LNCAP (cell line): ENCODE measurements around the gene KLHL36.

Experiments used
- TF ChIP-seq, protein P1 (sequence below): fragments of 450-650 bp; IDR thresholded peaks from 2 replicates; pipeline ENCODE4 v1.5.1; 2017; ENCODE audit warnings: mild to moderate bottlenecking

Gene KLHL36

DNA sequence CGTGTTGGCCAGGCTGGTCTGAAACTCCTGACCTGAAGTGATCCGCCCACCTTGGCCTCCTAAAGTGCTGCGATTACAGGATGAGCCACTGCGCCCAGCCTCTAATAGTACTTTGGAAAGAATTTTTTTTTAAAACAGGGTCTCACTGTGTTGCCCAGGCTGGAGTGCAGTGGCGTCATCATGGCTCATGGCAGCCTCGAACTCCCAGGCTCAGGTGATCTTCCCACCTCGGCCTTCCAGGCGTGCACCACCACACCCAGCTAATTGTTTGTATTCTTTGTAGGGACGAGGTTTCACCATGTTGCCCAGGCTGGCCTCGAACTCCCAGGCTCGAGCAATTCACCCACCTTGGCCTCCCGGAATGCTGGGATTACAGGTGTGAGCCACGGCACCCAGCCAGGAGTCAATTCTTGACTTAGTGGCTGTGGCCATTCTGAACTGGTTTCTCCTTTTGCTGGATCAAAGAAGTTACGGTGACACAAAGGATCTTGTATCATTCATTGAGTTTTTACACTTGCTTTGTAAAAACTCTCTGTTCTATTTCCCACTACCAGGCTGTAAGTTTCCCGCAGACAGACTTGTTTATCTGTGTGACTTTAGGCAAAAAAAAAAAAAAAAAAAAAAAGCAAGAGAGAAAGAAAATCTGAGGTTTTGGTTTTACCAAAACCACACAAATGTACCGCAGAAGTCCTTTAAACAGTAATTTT, 17.7 kb upstream of the KLHL36 start:
- TF ChIP-seq, protein P1, sequence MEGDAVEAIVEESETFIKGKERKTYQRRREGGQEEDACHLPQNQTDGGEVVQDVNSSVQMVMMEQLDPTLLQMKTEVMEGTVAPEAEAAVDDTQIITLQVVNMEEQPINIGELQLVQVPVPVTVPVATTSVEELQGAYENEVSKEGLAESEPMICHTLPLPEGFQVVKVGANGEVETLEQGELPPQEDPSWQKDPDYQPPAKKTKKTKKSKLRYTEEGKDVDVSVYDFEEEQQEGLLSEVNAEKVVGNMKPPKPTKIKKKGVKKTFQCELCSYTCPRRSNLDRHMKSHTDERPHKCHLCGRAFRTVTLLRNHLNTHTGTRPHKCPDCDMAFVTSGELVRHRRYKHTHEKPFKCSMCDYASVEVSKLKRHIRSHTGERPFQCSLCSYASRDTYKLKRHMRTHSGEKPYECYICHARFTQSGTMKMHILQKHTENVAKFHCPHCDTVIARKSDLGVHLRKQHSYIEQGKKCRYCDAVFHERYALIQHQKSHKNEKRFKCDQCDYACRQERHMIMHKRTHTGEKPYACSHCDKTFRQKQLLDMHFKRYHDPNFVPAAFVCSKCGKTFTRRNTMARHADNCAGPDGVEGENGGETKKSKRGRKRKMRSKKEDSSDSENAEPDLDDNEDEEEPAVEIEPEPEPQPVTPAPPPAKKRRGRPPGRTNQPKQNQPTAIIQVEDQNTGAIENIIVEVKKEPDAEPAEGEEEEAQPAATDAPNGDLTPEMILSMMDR: no peak

GRCh38 chr16:84631153-84631466, 17.2 kb upstream of the KLHL36 start:
- TF ChIP-seq, protein P1: no peak

DNA sequence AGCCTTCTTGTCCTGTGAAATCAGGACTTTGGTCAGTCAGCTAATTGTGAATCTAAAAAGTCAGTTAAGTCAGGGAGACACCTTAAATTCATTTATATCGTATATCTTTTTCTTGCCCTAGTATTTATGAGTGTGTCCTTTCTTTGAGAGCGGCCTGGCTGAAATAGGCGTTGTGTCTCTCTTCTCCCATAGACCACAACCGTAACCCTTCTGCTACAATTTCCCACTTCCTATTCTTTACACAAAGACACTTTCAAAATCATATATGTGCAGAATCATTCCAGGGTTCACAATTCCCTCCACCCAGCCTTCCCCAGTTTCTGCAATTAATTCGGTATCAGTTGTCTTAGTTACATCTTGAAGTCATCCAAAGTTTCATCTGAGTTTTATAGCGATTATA, 16.4 kb upstream of the KLHL36 start:
- TF ChIP-seq, protein P1: no peak

DNA sequence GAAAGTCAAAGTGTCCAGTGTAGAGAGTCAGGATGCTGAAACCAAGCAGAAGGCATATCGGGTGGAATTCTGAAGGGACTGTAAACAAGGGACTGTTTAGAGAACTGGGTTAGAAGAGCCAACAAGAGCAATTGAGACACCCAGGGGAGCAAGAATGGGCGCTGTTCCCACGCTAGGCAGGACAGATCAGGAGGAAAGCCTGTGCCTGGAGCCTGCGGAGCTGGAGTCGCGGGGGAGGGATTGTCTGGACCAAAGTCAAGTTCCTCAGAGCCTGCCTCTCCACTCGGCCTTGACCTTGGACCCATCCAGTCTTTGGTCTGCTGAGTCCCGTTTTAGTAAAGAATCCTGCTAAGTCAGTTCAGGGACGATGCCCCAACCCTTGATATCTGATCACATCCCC, 14.7 kb upstream of the KLHL36 start:
- TF ChIP-seq, protein P1: no peak

- TF ChIP-seq, protein P1: no peak
These were observed 12.6 kb upstream of the KLHL36 start for GRCh38 chr16:84635702-84636101.

DNA sequence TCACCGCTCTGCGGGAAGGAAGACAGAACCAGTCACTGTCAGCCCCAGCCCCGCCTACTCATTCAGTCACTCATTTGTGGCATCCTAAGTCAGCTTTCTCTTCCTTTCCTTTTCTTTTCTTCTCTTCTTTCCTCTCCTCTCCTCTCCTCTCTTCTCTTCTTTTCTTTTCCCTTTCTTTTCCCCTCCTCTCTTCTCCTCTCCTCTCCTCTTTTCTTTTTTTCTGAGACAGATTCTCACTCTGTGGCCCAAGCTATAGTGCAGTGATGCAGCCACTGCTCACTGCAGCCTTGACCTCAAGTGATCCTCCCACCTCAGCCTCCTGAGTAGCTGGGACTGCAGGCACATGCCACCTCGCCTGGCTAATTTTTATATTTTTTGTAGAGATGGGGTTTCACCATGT, 10.6 kb upstream of the KLHL36 start:
- TF ChIP-seq, protein P1: no peak

- TF ChIP-seq, protein P1: no peak
These were observed 10.0 kb upstream of the KLHL36 start for GRCh38 chr16:84638231-84638806.
